ENCODE measurements around the gene GIPC1.

DNA sequence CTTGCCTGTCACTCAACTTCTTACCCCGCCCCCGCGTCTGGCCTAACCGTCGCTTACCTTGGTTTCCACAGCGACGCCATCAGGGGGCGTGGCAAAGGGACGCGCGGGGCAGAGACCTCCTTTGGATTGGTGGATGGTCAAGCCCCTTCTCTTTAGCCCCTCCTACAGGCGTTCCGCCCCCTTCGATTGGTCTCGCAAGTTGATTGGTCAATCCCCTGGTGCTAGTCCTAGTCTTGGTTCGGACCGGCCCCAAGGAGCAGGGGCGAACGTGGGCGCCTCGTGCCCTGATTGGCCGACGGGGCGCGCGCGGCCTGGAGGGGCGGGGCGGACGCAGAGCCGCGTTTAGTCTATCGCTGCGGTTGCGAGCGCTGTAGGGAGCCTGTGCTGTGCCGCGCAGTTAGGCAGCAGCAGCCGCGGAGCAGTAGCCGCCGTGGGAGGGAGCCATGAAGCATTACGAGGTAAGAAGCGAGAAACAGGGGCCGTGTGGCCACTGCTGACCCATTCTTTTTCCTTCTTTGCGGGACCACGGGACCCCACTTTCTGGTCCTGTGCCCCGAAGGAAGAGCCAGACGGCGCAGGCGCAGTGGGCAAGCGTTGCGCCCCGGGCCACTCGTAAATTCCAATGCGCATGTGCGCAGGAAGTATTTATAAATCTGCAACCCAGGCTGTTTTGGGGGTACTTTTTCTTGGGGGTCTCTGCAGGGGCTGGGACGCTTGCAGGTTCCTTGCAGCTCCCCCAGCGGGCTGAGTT, 33.5 kb upstream of the GIPC1 start, which contains the start of gene TECR:
- TF ChIP-seq POLR2A (IDR thresholded peaks at IDR 0.05) (peak; percentile 94 to 97), CTCF (IDR thresholded peaks at IDR 0.05) (peak in 1 of 3 experiments; percentile 20)

Data from vagina (tissue), 2 donors.